8988T (cell line): ENCODE data around the gene FTO.
"Not testable (repeated sequence)": the region's sequence is repeated elsewhere in the genome, so short reads cannot be mapped to it uniquely, and the experiment has no call there.

Experiments used
- DNase-seq: peaks from one replicate; pipeline ENCODE4 v3.0.0; 2011

Gene FTO

GRCh38 chr16:53872248-53873221, 168.6 kb downstream of the FTO start:
- DNase-seq = no peak

- no peak for DNase-seq
Observed at GRCh38 chr16:53876811-53877210, 172.9 kb downstream of the FTO start.

GRCh38 chr16:53878216-53878615, 174.3 kb downstream of the FTO start:
- no peak for DNase-seq

- DNase-seq = no peak
Observed at GRCh38 chr16:53881371-53881770, 177.4 kb downstream of the FTO start.

- DNase-seq = no peak
Observed at GRCh38 chr16:53882310-53882709, 178.4 kb downstream of the FTO start.

- no peak for DNase-seq
Observed at GRCh38 chr16:53884748-53885147, 180.8 kb downstream of the FTO start.

GRCh38 chr16:53886482-53887378, 182.8 kb downstream of the FTO start:
- no peak for DNase-seq

- DNase-seq = no peak
Observed at GRCh38 chr16:53888222-53888621, 184.3 kb downstream of the FTO start.

GRCh38 chr16:53890877-53891276, 186.9 kb downstream of the FTO start:
- not testable (repeated sequence) for DNase-seq

- DNase-seq = no peak
Observed at GRCh38 chr16:53891409-53892139, 187.6 kb downstream of the FTO start.

- DNase-seq = no peak
Observed at GRCh38 chr16:53892155-53892554, 188.2 kb downstream of the FTO start.

- no peak for DNase-seq
Observed at GRCh38 chr16:53893731-53894435, 189.9 kb downstream of the FTO start.

- no peak for DNase-seq
Observed at GRCh38 chr16:53894686-53895085, 190.7 kb downstream of the FTO start.

GRCh38 chr16:53895433-53895832, 191.5 kb downstream of the FTO start:
- no peak for DNase-seq

- no peak for DNase-seq
Observed at GRCh38 chr16:53895851-53896250, 191.9 kb downstream of the FTO start.

- no peak for DNase-seq
Observed at GRCh38 chr16:53896722-53897121, 192.8 kb downstream of the FTO start.

- DNase-seq = no peak
Observed at GRCh38 chr16:53898993-53899392, 195.0 kb downstream of the FTO start.

- DNase-seq = no peak
Observed at GRCh38 chr16:53899431-53899830, 195.5 kb downstream of the FTO start.

- no peak for DNase-seq
Observed at GRCh38 chr16:53900667-53901066, 196.7 kb downstream of the FTO start.

GRCh38 chr16:53901408-53901807, 197.5 kb downstream of the FTO start:
- no peak for DNase-seq

GRCh38 chr16:53904533-53904932, 200.6 kb downstream of the FTO start:
- DNase-seq = no peak

GRCh38 chr16:53905028-53905427, 201.1 kb downstream of the FTO start:
- no peak for DNase-seq
